HG03521 (cell line): ENCODE data around the gene CCP110.

ENCODE experiments used
- ATAC-seq: cut with Tn5 transposase; IDR thresholded peaks from one replicate; pipeline ENCODE4 v1.9.1; 2021; ENCODE audit warnings: mild to moderate bottlenecking, moderate library complexity; ENCODE audit not compliant: unreplicated experiment

CCP110 gene

DNA sequence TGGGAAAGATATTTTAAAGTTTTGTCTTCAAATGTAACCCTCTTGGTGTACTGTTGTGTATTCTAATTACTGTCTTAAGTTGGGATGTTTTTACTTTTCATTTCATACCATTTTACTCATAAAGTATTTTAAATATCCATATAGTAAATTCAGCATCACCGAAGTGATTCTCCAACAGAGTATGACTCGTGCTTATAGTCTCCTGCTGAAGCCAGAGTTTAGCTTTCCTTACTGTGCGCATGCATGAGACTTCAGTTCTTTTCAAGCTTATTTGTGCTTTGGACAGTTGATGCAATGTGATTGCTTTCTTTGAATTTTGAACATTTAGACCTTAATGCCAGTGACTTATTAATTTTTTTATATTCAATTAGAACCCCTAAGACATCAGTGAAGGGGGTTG is 24.4 kb downstream of the CCP110 start:
- no peak for ATAC-seq

- ATAC-seq, result no peak
These were observed 25.9 kb downstream of the CCP110 start for GRCh38 chr16:19549673-19550072.

DNA sequence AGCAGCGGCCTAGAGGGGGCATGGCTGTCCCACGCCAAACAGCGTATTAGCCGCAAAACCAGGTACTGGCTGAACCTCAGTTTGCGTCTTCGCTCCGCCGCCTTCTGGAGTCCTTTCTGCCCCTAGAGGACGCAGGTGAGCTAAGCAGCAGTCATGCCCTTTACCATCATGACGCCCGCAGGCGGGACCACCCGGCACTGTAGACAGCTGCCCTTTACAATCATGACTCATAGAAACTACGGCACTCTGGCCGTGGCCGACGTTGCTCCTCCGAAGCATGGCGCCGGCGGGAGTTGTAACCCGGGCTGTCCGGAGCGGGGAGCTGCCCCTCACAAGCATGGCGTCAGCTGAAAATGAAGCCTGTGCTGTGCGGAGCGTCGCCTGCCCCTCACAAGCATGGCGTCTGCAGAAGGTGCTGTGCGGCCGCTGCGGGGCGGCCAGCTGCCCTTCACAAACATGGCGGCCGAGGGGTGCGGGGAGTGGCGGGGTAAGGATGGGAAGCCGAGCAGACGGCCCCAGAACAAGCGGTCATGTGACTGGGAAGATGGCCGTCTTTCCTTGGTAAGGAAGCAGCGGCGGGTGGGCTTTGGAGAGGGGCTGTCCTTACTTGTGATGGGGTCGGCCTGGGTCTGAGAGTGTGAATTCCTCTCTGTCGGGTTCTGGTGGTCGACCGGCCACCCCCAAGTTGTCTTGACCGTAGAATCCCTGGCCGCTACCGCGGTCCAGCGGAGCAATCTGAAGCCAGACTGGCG is 31.6 kb downstream of the CCP110 start, which contains the start of gene VPS35L:
TSS of gene VPS35L (plus strand) at position 518 of the 752 bp plus-strand sequence. CDS start at position 545, 27 bp downstream.
- peak; percentile 95 for ATAC-seq

DNA sequence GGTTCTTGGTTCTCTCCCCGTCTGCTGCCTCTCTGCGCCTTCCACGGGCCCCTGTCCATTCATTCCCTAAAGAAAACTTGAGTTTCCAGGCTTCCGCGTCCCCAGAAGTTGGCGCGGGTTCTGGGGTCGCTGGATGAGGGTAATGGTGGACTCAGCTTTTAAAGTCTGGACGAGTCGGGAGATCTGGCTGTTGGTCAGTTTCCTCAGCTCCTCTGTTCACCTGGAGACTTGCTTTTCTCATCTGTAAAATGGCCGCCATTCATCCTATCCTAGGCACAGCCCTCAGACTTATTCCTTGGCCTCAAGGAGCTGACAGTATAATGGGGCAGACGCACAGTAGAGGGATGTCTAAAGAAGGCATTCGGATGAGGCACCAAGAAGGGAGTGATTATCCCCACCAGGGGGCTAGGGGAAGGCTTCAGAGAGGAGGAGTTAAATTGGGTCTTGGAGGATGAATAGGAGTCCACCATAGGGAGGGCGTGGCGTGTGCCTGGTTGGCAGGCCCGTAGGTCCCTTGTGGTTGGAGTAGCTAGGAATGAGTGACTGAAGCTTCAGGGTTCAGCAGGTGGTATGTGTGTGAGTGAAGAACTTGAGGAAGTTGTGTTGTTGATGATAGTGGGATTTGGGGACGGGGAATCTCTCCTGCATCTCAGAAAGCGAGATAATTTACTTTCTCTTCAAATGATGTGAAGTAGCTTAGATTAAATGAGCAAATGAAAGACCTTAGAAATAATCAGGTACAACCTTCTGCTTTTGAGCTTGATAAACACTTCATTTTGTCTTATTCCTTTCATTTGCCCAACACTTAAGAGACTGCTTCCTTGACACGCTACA is 32.4 kb downstream of the CCP110 start:
- no peak for ATAC-seq

GRCh38 chr16:19559242-19559910 is 35.6 kb downstream of the CCP110 start:
- no peak for ATAC-seq

DNA sequence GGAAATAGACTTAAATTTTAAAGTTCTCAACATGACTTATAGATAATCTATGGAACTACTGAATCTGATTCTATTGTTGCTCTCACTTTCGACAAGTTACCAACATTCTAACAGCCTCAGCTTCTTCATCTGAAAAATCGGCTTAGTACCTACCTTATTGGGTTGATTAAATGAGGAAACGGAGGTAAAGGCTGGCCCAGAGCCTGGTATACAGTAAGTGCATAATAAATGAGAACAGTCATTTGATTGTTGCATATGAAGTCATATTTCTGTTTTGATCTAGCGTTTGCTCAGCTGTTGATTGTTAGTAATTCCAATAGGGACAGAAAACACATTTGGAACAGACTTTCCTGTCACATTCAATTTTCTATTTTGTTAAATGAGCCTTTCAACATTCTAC is 36.3 kb downstream of the CCP110 start:
- ATAC-seq, result no peak

- ATAC-seq, result no peak
These were observed 39.6 kb downstream of the CCP110 start for GRCh38 chr16:19563377-19563776.

GRCh38 chr16:19566362-19566761 is 42.6 kb downstream of the CCP110 start:
- ATAC-seq, result no peak

GRCh38 chr16:19567560-19567959 is 43.8 kb downstream of the CCP110 start:
- no peak for ATAC-seq

DNA sequence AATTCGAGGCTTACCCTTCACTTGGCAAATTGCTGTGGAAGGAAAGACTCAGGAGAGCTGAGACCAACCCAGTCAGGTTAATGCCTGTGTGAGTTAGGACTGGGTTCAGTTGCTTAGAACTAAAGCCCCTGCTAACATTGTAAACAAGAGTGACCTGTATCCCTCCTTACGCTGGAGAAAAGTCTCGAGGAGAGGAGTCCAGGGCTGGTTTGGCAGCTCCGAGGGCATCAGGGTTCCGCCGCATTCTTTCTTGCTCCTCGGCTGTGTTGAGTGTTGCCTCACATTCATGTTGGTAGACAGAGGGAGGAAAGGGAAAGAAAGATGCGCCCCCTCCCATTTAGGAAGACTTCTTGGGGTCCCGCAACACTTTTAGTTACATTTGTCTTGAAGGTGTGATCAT is 50.3 kb downstream of the CCP110 start:
- ATAC-seq, result no peak

DNA sequence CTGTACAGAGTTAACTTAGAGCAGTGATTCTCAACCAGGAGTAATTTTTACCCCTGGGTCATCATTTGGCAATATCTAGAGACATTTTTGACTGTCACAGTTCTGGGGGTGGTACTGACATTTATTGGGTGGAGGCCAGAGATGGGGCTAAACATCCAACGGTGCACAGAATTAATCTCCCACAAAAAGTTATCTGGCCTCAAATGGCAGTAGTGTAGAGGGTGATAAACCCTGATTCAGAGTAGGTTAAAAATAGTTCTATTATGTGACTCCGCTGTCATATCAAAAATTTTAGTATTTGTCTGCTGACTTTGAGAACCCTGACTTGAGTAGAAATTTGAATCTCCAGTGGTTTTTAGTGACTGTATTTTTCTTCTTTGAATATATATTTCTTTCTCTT is 50.9 kb downstream of the CCP110 start:
- no peak for ATAC-seq

DNA sequence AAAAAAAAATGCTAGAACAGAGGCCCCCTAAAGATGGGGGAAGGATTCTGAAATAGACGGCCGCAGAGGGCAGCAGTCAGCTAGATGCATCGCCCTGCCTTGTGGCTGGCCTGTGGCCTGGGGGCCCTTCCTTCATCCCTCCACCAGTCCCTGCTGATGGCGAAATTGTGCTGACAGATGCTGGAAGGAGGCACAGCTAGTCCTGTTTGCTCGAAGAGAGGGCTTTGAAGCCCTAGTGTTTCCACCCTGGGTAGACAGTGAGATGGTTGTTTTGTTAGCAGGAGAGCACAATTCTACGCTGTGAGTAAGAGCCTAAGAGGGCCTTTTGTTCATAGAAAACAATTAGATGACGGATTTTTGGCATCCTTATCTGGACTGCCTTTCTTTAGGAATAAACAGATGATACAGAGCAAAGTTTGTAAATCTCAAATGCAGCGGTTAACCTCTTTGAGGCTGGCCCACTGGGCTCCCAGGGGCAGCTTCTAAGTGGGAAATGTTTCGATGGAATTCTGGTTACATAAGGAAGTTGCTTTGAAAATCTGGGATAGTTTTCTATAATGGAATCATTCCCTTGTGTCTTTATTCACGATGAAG is 54.7 kb downstream of the CCP110 start:
- no peak for ATAC-seq

DNA sequence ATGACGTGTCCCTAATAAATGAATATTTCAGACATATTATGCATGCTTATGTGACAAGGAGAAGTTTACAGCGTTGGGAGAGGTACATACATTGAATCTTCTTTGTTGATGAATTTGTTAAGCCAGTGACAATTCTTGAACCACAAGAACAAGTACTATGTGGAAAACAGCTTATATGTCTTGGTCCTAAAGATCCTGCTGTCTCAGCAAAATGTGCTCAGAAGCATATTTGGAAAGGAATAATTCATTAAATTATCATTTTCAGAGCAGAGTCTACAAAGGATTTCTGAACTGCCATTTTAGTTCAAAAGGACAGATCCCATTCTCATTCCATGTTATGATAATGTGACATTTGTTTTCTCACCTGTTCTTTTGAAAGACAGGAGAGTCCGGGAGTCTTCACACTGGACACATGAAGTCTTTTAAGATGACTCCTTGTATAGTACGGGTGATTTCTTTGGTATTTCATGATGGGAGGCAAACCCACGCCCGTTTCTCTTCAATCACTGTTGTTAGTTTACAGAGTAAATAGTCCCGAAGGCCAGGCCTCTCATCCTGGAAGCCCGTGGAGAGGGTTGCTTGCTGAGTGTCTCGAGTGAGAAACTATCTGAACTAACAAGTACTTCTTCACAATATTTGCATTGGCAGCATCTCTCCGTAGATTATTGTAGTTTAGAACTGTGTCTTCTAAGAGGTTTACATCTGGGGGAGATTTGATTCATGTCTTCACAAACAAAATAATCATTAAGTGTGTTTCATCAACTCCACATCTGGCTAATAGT is 58.5 kb downstream of the CCP110 start:
- ATAC-seq, result no peak

DNA sequence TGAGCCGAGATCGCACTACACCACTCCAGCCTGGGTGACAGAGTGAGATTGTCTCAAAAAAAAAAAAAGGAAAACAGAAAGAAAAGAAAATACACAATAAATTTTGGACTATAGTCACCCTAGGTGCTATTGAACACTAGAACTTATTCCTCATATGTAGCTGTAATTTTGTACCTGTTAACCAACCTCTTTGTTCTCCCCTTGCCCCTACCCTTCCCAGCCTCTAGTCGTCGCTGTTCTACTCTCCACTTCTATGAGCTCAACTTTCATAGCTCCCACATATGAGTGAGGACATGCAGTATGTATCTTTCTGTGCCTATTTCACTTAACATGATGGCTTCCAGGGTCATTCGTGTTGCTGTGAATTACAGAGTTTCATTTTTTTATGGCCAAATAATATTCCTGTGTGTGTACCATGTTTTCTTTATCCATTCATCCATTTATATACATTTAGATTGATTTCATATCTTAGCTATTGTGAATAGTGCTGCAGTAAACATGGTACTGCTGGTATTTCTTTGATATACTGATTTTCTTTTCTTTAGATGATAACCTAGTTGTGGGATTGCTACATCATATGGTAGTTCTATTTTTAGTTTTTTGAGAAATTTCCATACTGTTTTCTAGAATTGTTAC is 60.0 kb downstream of the CCP110 start:
- ATAC-seq, result no peak

DNA sequence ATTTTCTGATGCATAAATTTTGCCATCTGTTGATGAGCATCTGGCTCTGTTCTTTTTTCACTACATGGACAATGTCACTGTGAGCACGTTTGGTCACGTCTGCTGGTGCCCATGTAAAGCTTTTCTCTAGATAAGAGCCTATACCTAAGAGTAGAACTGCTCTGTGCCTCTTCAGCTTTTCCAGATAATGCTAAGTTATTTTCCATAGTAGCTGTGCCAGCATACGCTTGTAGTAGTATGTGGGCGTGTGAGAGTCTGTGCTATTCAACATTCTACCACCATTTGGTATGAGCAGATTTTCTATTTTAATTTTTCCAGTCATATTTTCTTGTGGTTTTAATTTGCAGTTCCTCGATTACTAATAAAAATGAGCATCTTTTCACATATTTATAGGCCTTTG is 64.9 kb downstream of the CCP110 start:
- ATAC-seq, result no peak

DNA sequence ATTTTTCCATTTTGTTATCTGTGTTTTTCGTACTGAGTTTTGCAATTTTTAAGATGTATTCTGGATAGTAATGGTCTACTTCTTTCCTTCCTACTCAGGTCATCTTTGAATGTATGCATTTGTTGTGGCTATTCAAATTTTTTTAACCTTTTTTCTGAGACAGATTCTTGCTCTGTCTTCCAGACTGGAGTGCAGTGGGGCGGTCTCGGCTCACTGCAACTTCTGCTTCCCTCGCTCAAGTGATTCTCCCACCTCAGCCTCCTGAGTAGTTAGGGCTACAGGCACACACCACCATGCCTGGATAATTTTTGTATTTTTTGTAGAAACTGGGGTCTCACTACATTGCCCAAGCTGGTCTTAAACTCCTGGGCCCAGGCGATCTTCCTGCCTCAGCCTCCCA is 65.4 kb downstream of the CCP110 start:
- no peak for ATAC-seq

DNA sequence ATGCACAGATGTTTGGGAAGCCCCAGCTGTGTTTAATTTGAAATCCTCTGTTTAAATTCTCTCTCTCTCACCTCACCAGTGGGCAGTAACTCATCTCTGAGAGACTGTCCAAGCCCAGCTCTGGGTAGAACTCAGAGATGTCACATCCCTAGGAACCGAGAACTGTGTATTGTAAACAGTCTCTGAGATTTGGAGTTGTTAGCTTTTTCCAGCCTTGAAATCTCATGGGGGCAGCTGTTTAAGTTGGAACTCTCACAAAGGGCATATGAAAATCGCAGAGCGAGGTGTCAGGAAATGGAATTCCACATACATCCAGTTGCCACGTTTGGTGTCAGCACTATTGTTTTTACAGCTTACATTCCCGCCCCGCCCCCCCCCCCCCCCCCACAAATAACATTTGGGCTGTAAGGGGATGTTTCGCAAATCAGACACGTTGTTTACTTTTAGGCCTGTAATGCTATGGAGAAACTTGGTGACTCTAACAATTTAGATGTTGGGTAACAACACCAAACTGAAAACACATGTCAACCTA is 66.1 kb downstream of the CCP110 start:
- no peak for ATAC-seq

DNA sequence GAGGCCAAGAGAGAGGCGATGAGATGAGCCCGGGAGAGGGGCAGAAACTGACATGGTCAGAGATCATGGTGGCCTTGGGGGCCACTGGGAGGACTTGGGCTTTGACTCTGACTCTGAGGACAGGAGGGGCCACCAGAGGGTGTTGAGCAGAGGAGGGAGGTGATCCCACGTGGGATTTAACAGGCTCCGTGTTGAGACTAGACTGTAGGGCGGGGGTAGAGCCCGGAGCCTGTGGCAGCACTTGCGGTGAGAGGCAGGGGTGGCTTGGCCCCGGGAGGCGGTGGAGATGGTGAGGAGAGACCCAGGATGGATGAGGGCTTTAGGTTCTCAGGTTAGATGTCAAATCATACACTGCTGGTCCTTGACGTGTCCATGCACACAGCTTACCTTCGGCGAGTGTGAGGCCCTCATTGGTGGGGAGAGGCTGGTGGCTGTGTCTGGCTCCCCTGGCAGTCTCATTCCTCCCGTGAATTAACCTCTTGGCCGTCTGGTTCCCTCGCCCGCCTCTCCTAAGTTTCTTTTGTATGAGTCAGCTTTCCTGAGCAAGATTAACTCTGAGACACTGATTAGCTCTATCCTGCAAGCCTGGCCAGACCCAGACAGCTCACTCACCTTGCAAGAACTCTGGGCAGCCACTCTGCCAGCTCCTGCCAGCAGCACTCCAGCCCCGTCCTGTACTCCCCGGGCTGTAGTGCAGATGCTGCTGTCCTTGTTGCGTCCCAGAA is 71.5 kb downstream of the CCP110 start:
- ATAC-seq, result no peak
